Esophagus (tissue), 2 donors: ENCODE measurements around the gene ASTN1. TPM values are rescaled to one million over a fixed set of nuclear protein-coding genes. Genes with fewer than 3 reads are reported as not detected.

Source experiments
- H3K27ac ChIP-seq, 2 donors: one replicate each; pipeline ENCODE4 v1.5.1; 2013; ENCODE audit warnings: low read depth in 2 of 2, mild to moderate bottlenecking in 2 of 2, inconsistent platforms in 1 of 2, low read length in 1 of 2, moderate library complexity in 1 of 2
- H3K27me3 ChIP-seq, 2 donors: one replicate each; pipeline ENCODE4 v1.6.1; 2013; ENCODE audit warnings: low read length in 2 of 2, control low read depth in 1 of 2, mild to moderate bottlenecking in 1 of 2; ENCODE audit not compliant: insufficient read depth in 2 of 2, control insufficient read depth in 1 of 2
- H3K36me3 ChIP-seq, 2 donors: one replicate each; pipeline ENCODE4 v1.6.1; 2013; ENCODE audit warnings: low read length in 1 of 2; ENCODE audit not compliant: control insufficient read depth in 2 of 2, insufficient read depth in 2 of 2
- H3K4me1 ChIP-seq, 2 donors: one replicate each; pipeline ENCODE4 v1.6.1; 2013; ENCODE audit warnings: low read length in 1 of 2; ENCODE audit not compliant: control insufficient read depth in 2 of 2, insufficient read depth in 2 of 2
- H3K4me3 ChIP-seq, 2 donors: one replicate each; pipeline ENCODE4 v1.5.1; 2013; ENCODE audit warnings: low read length in 2 of 2, mild to moderate bottlenecking in 2 of 2, low read depth in 1 of 2, moderate library complexity in 1 of 2
- H3K9me3 ChIP-seq, 2 donors: one replicate each; pipeline ENCODE4 v1.6.1; 2013; ENCODE audit warnings: mild to moderate bottlenecking in 2 of 2, low read depth in 1 of 2, low read length in 1 of 2, moderate library complexity in 1 of 2; ENCODE audit not compliant: control insufficient read depth in 2 of 2, insufficient read depth in 1 of 2
- WGBS, 2 donors: extraction: QIAGEN DNeasy Blood & Tissue Kit; methylation state at CpG; one replicate each; pipeline ENCODE4 v1.1.7; 2013; 5-methylcytosine and 5-hydroxymethylcytosine counted together
- polyA plus RNA-seq, 2 donors: library from polyadenylated mRNA; stranded (reverse); fragments of 200-250 nt; gene quantifications; one replicate each; pipeline ENCODE4 v1.2.3, GENCODE V29; 2013
- donor health status: healthy with polysubstance abuse.
- donor health status: Bipolar disorder and iron deficiency.

The ASTN1 gene
- polyA plus RNA-seq, 2 donors, result 0.02 TPM; not detected in 1

DNA sequence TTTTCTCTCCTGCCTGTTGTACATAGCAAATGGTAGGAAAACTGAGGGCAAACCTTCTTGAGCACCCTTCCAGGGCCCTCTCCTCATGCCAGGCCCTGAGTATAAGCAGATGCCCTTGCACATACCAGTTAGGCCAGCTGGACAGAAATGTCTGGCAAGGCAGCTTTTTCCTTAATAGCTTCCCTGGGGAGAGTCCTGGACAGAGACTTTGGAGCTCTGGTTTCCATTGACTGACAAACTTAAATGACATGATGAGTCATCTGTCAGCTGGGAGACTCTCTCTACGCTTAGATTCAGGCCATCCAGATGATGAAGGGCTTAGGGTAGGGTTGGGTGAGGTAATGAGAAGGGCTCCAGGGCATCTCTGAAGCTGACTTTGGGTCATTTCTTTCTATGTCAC lies 317.5 kb downstream of the ASTN1 start:
- H3K27ac ChIP-seq, result no peak overlapping the region
- H3K9me3 ChIP-seq, result no peaks in the 10 kb centered on the region
- H3K27me3 ChIP-seq, result no peaks in the 10 kb centered on the region
- H3K36me3 ChIP-seq, result no peaks in the 10 kb centered on the region
- no peaks in the 10 kb centered on the region for H3K4me1 ChIP-seq
- no peak overlapping the region for H3K4me3 ChIP-seq
- WGBS, 2 donors, result 28 to 58% methylated on average over 1 of the region's 1 CpG

DNA sequence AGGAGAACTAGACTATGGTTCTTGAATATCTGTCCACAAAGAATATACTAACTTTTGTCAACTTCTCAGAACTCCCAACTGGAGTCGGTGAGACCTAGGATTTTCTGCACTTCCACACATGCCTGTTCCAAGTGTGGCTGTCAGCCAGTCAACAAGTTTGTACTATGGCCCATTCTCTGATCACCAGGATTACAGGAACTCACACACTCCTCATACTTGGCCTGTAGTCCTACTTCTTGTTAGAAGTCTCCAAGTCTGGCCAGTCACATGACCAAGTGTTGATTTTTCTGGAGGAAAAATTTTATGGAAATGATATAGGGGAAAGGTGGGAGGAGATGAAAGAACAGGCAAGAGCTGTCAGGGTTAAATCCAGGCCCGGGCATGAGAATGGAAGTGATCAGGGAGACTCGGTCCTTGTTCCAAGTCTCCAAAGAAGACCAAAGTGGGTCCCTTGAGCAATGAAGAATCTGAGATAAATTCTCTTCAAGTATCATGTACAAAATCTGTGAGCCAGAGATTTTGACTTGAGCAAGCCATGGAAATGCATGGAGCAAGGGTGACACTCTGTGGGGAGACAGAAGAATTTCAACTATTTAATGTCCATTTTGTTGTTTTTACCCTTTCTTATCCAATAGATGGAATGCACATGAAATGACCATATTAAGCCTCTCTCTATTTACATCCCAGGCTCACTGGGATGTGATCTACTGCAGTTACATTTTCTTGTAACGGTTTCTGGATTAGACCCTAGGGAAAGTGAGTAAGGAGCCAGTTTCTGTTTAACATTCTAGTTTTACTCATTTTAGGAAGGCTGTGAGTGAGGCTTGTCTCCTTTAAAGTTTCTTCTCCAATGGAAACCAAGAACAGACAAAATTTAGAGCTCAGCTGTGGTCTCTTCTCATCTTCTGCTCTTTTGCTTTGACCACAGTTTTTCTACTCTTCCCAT lies 320.9 kb downstream of the ASTN1 start:
- Histone ChIP-seq H3K9me3 (no peaks in the 10 kb centered on the region), H3K4me1 (no peaks in the 10 kb centered on the region), H3K27me3 (no peaks in the 10 kb centered on the region), H3K36me3 (no peaks in the 10 kb centered on the region), H3K27ac (no peak overlapping the region), H3K4me3 (no peak overlapping the region)
- WGBS, 2 donors, result 23 to 25% methylated on average over 4 of the region's 4 CpGs

DNA sequence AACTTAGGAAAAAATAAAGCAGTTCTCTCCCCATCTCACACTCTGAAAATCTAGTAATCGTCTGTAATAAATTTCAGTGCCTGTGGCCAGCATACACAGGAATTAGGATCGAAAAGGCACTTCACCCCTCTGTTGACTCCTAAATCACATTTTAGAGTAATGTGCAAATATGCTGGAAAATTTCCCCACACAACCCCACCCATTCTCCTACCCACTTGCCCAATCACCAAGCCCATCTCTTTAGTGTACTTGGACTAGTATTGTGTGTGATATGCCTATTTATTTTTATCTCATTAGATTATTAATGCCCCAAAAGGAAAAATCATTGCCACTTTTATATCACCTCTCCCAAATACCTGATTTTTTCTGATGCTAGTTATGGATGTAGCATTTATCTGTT lies 323.3 kb downstream of the ASTN1 start:
- no peaks in the 10 kb centered on the region for H3K4me1 ChIP-seq
- no peaks in the 10 kb centered on the region for H3K9me3 ChIP-seq
- WGBS, 2 donors, result 69 to 79% methylated on average over 2 of the region's 2 CpGs
- H3K36me3 ChIP-seq, result no peaks in the 10 kb centered on the region
- H3K27me3 ChIP-seq, result no peaks in the 10 kb centered on the region
- H3K27ac ChIP-seq, result no peak overlapping the region
- no peak overlapping the region for H3K4me3 ChIP-seq

DNA sequence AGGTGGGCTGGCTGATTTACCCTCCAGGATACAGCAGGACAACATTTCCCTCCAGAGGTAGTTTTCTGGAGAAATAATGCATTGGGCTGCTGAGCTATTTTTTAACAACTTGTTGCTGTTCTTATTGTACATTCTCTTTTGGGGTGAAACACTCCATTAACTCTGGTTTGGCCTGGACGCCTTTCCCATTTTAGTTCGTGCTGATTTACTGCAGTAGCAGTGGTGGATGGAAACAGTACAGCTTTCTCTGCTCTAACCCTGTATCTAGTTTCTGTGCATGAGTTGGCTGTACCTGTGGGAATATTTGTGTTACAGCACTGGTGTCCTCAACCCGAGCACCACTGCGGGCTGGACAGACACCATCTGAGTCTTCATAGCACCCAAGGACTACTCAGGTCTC lies 325.3 kb downstream of the ASTN1 start:
- H3K27ac ChIP-seq, result no peak overlapping the region
- no peaks in the 10 kb centered on the region for H3K36me3 ChIP-seq
- no peaks in the 10 kb centered on the region for H3K27me3 ChIP-seq
- 91 to 93% methylated on average over 4 of the region's 4 CpGs for WGBS, 2 donors
- no peak overlapping the region for H3K4me3 ChIP-seq
- H3K4me1 ChIP-seq, result no peaks in the 10 kb centered on the region
- H3K9me3 ChIP-seq, result no peaks in the 10 kb centered on the region

GRCh38 chr1:176838276-176838995 lies 326.1 kb downstream of the ASTN1 start:
- Histone ChIP-seq H3K9me3 (no peaks in the 10 kb centered on the region), H3K36me3 (no peaks in the 10 kb centered on the region), H3K27me3 (no peaks in the 10 kb centered on the region), H3K4me3 (no peak overlapping the region), H3K4me1 (no peaks in the 10 kb centered on the region), H3K27ac (no peak overlapping the region)
- WGBS, 2 donors, result 49 to 55% methylated on average over 5 of the region's 5 CpGs

GRCh38 chr1:176837708-176838107 lies 326.8 kb downstream of the ASTN1 start:
- Histone ChIP-seq H3K9me3 (no peaks in the 10 kb centered on the region), H3K27me3 (no peaks in the 10 kb centered on the region), H3K27ac (no peak overlapping the region), H3K4me3 (no peak overlapping the region), H3K4me1 (no peaks in the 10 kb centered on the region), H3K36me3 (no peaks in the 10 kb centered on the region)
- 33 to 48% methylated on average over 2 of the region's 2 CpGs for WGBS, 2 donors

- Histone ChIP-seq H3K4me3 (no peak overlapping the region), H3K4me1 (no peaks in the 10 kb centered on the region)
- WGBS, 2 donors, result 52 to 68% methylated on average over 2 of the region's 2 CpGs
These were observed 333.4 kb downstream of the ASTN1 start for GRCh38 chr1:176831150-176831549.

DNA sequence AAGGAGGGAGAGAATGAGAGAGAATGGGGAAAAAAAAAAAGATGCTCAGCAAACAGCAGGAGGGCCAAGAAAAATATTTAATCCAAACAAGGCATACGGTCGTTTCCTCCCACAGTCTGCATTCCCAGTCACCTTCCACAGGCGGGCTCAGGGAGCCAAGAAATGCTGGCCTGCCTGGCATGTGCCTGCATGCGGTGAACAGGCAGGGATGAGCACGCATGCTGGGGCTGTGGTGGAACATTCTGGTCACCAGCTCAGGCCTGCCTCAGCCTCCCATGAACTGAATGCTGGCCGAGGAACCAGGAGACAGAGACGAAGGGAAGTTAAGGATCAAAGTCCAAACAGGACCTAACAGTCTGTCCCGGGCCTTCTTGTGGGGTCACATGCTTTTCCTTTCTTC lies 335.3 kb downstream of the ASTN1 start:
- H3K36me3 ChIP-seq, result no peaks in the 10 kb centered on the region
- 36 to 52% methylated on average over 8 of the region's 8 CpGs for WGBS, 2 donors
- H3K27me3 ChIP-seq, result no peaks in the 10 kb centered on the region

More at GRCh38 chr1:176831150-176831549, 333.4 kb downstream of the ASTN1 start:
- H3K27ac ChIP-seq, result no peak overlapping the region
- H3K9me3 ChIP-seq, result no peaks in the 10 kb centered on the region
- no peaks in the 10 kb centered on the region for H3K27me3 ChIP-seq
- H3K36me3 ChIP-seq, result no peaks in the 10 kb centered on the region

GRCh38 chr1:176826265-176826664 lies 338.2 kb downstream of the ASTN1 start:
- H3K27ac ChIP-seq, result no peak overlapping the region
- no peaks in the 10 kb centered on the region for H3K36me3 ChIP-seq
- no peak overlapping the region for H3K4me3 ChIP-seq
- no peaks in the 10 kb centered on the region for H3K4me1 ChIP-seq
- no peaks in the 10 kb centered on the region for H3K9me3 ChIP-seq
- H3K27me3 ChIP-seq, result no peaks in the 10 kb centered on the region
- 18 to 21% methylated on average over 1 of the region's 1 CpG for WGBS, 2 donors

More for the DNA sequence above, 335.3 kb downstream of the ASTN1 start:
- Histone ChIP-seq H3K4me3 (no peak overlapping the region), H3K4me1 (no peaks in the 10 kb centered on the region), H3K27ac (no peak overlapping the region), H3K9me3 (no peaks in the 10 kb centered on the region)
